Stimulated activated CD4-positive, alpha-beta T cell treated with anti-CD3 and anti-CD28 coated beads, Interleukin-12 subunit alpha, Interleukin-12 subunit beta, amount 100 ng/mL, for 24 hours (primary cell): Measurements from ENCODE around the gene RIPK4.

Source experiments
- DNase-seq, 2 experiments: peaks; one replicate each; pipeline ENCODE4 v3.0.0-alpha.2; 2020; ENCODE audit warnings: low read depth in 2 of 2

Gene RIPK4

DNA sequence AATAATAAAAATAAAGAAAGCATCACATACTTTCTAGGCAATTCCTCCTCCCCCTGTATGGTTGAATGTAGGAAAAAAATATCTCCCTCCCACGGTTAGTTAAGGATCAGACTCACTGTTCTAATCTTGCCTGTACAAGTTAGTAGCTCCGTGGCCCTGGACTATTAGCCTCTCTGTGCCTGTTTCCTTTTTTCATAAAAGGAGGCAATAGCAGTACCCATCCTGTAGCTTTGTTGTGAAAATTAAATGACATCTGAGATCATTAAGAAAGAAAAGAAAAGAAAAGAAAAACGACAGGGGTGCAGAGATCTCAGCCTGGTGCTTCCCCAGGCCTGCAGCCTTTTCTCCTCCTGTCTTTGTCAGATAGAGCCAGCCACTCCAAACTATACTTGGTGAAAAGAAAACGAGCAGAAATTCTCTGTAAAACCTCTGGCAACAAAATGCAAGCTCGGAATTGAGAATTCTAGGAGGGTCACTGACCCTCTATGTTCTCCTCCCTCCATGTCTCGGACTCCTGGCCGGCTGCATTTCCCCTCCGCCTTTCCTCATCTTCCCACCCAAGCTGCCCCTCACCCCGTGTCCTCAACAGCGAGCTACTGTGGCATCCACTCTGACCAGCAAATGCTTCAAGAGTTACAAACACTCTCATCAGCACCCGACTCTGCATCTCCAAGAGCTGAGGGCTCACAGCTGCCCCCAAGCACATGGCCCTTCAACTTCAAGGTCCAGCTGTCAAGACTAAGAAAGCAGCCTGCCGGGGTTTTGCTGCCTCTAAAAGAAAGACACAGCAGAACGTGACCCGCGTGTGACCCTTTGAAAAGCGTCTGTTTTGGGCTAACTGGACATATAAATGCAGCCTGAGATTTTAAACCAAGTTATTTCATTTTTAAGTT lies 13.6 kb downstream of the RIPK4 start:
- no peak for DNase-seq

- no peak for DNase-seq
Measured at GRCh38 chr21:41752231-41752681, 14.6 kb downstream of the RIPK4 start.

- DNase-seq = no peak
Measured at GRCh38 chr21:41751611-41752011, 15.2 kb downstream of the RIPK4 start.

GRCh38 chr21:41750532-41751151 lies 16.2 kb downstream of the RIPK4 start:
- DNase-seq = no peak

- DNase-seq = no peak
Measured at GRCh38 chr21:41750051-41750450, 16.8 kb downstream of the RIPK4 start.

GRCh38 chr21:41749286-41749685 lies 17.6 kb downstream of the RIPK4 start:
- DNase-seq = no peak

GRCh38 chr21:41747943-41748738 lies 18.7 kb downstream of the RIPK4 start:
- no peak for DNase-seq

DNA sequence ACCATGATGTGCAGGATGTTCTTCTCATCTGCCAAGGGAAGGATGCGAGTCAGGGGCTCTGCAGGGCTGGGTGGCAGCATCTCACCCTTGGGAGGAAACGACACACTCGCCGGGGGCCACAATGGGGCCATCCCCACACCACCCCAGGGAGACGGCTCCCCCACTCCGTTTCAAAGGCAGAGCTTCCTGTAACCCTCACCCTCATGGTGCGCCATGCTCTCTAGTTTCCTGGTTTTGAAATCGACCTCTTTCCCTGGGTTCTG lies 20.2 kb downstream of the RIPK4 start:
- DNase-seq = no peak

- no peak for DNase-seq
Measured at GRCh38 chr21:41745971-41746743, 20.7 kb downstream of the RIPK4 start.

GRCh38 chr21:41745026-41745820 lies 21.6 kb downstream of the RIPK4 start:
- no peak for DNase-seq

DNA sequence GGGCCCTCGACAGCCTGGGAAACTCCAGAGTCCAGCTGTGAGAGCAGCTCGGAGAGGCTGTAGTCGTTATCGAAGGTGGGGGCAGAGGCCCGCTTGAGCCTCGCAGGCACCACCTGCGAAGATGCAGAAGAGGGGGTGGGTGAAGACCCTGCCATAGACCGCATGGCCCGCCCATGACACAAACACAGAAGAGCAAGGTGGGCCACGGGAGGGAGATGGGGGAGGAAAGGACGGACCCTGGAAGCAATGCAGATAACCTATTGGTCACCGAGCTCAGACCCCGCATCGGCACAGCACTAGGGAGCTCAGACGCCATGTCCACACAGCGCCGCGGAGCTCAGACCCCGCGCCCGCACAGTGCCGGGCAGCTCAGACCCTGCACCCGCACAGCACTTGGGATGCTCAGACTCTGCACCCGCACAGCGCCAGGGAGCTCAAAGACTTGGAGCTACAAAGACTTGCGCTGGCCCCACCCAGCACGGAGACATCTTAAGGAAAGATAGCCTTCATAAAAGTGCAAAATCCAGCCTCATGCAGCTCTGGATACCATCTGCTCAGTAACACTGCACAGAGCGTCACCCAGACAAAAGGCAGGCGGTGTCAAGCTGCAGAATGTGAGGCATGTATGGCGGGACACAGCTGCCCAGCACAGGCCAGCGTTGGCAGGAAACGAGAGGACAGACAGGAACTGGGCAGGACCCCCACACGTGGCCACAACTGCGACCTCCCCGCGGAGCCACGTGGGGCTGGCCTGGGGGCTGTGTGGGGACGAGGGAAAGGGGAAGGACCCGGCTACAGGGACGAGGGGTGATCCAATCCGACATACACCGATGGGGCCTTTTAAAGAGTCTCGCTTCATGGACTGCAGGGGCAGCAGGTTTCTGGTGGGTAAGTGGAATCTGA lies 22.6 kb downstream of the RIPK4 start:
- DNase-seq = no peak

GRCh38 chr21:41743321-41744027 lies 23.4 kb downstream of the RIPK4 start:
- no peak for DNase-seq

DNA sequence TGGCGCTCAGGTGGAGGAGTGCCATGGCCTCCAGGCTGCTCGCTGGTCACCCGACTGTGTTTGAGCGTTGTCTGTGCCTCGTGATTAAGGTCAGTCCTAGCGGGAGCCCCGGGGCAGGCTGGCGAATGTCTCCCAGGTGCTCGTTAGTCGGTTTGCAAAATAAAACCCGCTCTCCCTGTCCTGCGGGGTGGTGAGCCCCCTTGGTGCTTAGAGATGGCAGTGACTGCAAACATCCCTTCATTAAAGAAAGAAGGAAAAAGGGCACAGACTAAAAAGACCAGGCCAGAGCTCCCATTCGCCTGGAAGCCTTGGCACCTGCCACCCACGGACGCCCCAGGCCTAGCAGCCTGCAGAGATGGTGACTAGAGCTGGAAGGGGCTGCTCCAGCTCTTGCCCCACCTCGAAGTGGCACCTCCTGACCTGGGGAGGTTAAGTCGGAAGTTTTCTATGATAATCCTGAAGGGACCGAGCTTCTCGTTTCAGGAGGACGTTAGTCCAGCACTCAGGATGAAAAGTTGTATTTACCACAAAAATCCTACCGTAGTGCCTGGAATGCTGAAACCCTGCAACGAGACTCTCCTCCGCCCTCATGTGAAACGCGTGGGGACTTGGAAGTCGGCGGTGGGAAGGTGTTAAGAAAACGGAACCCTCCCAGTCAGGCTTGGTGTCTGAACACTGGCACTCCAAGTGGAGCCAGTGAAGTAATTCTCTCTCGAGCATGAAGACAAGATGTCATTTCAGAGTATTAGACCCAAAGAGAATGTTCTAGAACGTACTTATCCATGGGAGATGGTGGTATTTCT lies 24.6 kb downstream of the RIPK4 start:
- DNase-seq = no peak

- no peak for DNase-seq
Measured at GRCh38 chr21:41741253-41742072, 25.4 kb downstream of the RIPK4 start.

GRCh38 chr21:41740604-41741252 lies 26.1 kb downstream of the RIPK4 start:
- no peak for DNase-seq

DNA sequence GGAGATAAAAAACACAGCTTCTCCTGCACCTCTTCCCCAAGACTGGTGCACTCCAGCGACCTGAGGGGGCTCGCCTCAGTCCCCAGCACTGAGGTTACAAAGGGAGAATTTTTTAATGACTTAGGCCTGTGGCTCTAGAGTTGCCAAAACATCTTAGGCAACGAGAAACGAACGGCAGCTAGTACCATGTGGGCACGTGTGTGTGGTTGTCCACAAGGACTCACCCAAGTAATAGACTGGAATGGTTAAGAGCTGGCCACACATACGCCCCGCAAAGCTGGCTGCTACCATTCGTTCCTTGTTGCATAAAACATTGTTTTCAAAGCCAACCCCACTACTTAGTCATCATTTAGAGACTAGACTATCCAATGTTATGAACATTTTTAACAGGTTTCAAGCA lies 26.9 kb downstream of the RIPK4 start:
- DNase-seq = no peak

DNA sequence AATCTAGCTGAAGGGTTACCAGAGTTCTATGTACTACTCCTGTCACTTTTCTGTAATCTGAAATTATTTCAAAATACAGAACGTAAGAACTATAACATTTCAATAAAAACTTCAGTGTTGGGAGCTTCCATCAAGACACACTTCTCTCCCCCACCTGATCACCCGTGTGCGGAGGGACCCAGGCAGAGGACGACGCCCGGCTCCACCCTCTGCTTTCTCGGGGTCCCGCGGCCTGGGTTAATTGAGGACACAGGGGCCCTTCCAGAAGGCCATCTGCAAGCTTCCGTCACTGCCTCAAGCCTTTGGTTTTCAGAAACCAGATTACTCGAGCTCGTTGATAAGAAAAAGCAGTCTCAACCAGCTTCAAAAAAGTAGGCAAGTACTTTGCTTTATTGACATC lies 27.8 kb downstream of the RIPK4 start:
- DNase-seq = no peak
